ENCODE data around the gene COG3. TPM values are rescaled to one million over a fixed set of nuclear protein-coding genes. Genes with fewer than 3 reads are reported as not detected.
A peak's percentile ranks its signal among the peaks of the same experiment; 100 is the strongest.

The COG3 gene
- total and polyA plus RNA-seq, 2 donors (not counting 3 experiments of a cell fraction or from before 2014, with no cell fraction given) = 18.9 to 27.0 TPM

GRCh38 chr13:45516757-45517156, 52.0 kb downstream of the COG3 start:
- no peaks in the 10 kb centered on the region for H3K27me3 ChIP-seq (ENCODE audit: control insufficient read depth in 2 of 2, insufficient read depth in 2 of 2, low read length in 2 of 2)
- no peak overlapping the region for H3K9ac ChIP-seq (replicated peaks; ENCODE audit: extremely low read depth, insufficient read depth, low read length)
- no peak overlapping the region for H3K27ac ChIP-seq (ENCODE audit: insufficient read depth, low read depth, low read length)
- CTCF ChIA-PET = no interaction called here
- no peak overlapping the region for H3K4me2 ChIP-seq (ENCODE audit: insufficient read depth, low read length)
- intact Hi-C loops (cut with micrococcal nuclease) (no loop called here), dilution Hi-C loops (cut with MboI; ENCODE audit: extremely low pct_ligation_motif_present, low sequenced_read_pairs) (no loop called here)
- POLR2A ChIA-PET = no interaction called here
- peaks cover 10% of the 10 kb centered on the region for H3K4me1 ChIP-seq (ENCODE audit: control insufficient read depth, extremely low read depth, insufficient read depth, low read length)
- peaks cover 13 to 31% of the 10 kb centered on the region in 2 experiments for H3K36me3 ChIP-seq (ENCODE audit: control insufficient read depth in 2 of 2, extremely low read depth in 1 of 2, insufficient read depth in 2 of 2, low read length in 2 of 2)
- H4K20me1 ChIP-seq (replicated peaks; ENCODE audit: control insufficient read depth, extremely low read depth, insufficient read depth, low read length) = no peaks in the 10 kb centered on the region
- no TSS peak for BruUV-seq (replicated peaks)
- no peak overlapping the region for H3K4me3 ChIP-seq (replicated peaks in 1 of 3; ENCODE audit: insufficient read depth in 1 of 3, low read depth in 1 of 3, low read length in 3 of 3)
- no peak overlapping the region for H2AFZ ChIP-seq (ENCODE audit: low read depth, low read length)
- no peak for DNase-seq (ENCODE audit: low read depth, low spot score)
- H3K9me1 ChIP-seq (replicated peaks; ENCODE audit: control insufficient read depth, extremely low read depth, insufficient read depth, low read length) = no peaks in the 10 kb centered on the region
- H3K79me2 ChIP-seq (ENCODE audit: control insufficient read depth, insufficient read depth, low read length) = no peaks in the 10 kb centered on the region
- TF ChIP-seq, protein P1, sequence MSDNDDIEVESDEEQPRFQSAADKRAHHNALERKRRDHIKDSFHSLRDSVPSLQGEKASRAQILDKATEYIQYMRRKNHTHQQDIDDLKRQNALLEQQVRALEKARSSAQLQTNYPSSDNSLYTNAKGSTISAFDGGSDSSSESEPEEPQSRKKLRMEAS (IDR thresholded peaks at IDR 0.05; ENCODE audit: insufficient read depth, insufficient read length) = no peak
- TF ChIP-seq JUN (IDR thresholded peaks at IDR 0.05; ENCODE audit: borderline replicate concordance, insufficient read depth, insufficient read length, low read depth) = no peak
- TF ChIP-seq POLR2A (IDR thresholded peaks at IDR 0.05; ENCODE audit: low read depth, low read length) = no peak
- no peak for TF ChIP-seq FOS (IDR thresholded peaks at IDR 0.05; ENCODE audit: borderline replicate concordance, insufficient read depth, low read length)
- TF ChIP-seq POLR2AphosphoS5 (IDR thresholded peaks at IDR 0.05; ENCODE audit: insufficient read depth, low read depth, low read length) = no peak
- TF ChIP-seq GATA2 (IDR thresholded peaks at IDR 0.05; ENCODE audit: insufficient read depth, insufficient read length, low read depth, low read length) = no peak
- FAIRE-seq = no peak
- no peaks in the 10 kb centered on the region for H3K9me3 ChIP-seq (replicated peaks; ENCODE audit: control insufficient read depth, insufficient read depth, low read length)

DNA sequence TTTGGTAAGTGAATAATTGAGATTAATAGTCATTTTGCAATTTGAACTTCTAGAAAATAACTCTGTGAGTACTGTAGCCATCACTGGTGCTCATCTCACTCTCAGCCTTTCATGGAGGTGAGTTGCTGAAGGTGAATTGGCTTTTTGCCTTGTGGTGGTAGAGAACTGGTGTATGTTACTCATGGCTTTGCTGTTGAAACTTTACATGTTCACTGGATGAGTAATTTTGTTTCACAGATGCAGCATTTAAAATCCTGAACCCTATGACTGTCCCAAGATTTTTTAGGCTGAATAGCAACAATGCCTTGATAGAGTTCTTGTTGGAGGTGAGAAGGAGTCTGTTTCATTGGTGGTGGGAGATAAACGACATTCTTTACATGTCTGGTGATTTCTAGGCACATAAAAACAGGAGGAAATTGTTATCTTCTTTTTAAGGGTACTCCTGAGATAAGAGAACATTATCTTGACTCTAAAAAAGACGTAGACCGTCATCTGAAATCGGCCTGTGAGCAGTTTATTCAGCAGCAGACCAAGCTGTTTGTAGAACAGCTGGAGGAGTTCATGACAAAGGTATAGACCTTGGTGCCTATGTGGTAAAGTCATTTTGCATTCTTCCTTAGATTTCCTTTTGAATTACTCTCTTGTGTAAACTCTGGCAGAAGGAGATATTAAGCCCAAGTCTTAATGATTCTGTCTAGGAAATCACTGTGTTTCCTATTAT, 53.9 kb downstream of the COG3 start:
- Histone ChIP-seq H3K27me3 (ENCODE audit: control insufficient read depth in 2 of 2, insufficient read depth in 2 of 2, low read length in 2 of 2) (no peaks in the 10 kb centered on the region), H3K9me1 (replicated peaks; ENCODE audit: control insufficient read depth, extremely low read depth, insufficient read depth, low read length) (no peaks in the 10 kb centered on the region), H3K79me2 (ENCODE audit: control insufficient read depth, insufficient read depth, low read length) (no peaks in the 10 kb centered on the region), H2AFZ (ENCODE audit: low read depth, low read length) (no peak overlapping the region), H3K36me3 (ENCODE audit: control insufficient read depth in 2 of 2, extremely low read depth in 1 of 2, insufficient read depth in 2 of 2, low read length in 2 of 2) (peaks cover 7 to 31% of the 10 kb centered on the region in 2 experiments), H3K4me1 (ENCODE audit: control insufficient read depth, extremely low read depth, insufficient read depth, low read length) (no peaks in the 10 kb centered on the region), H3K27ac (ENCODE audit: insufficient read depth, low read depth, low read length) (no peak overlapping the region), H4K20me1 (replicated peaks; ENCODE audit: control insufficient read depth, extremely low read depth, insufficient read depth, low read length) (no peaks in the 10 kb centered on the region), H3K9me3 (replicated peaks; ENCODE audit: control insufficient read depth, insufficient read depth, low read length) (no peaks in the 10 kb centered on the region), H3K4me2 (ENCODE audit: insufficient read depth, low read length) (no peak overlapping the region), H3K9ac (replicated peaks; ENCODE audit: extremely low read depth, insufficient read depth, low read length) (no peak overlapping the region), H3K4me3 (replicated peaks in 1 of 3; ENCODE audit: insufficient read depth in 1 of 3, low read depth in 1 of 3, low read length in 3 of 3) (no peak overlapping the region)
- TF ChIP-seq EZH2 (IDR thresholded peaks at IDR 0.05; ENCODE audit: borderline replicate concordance, low read depth, low read length, severe bottlenecking) (no peak), CTCF (IDR thresholded peaks at IDR 0.05; ENCODE audit: extremely low read depth in 1 of 2, insufficient read depth in 1 of 2, low read depth in 1 of 2, low read length in 2 of 2) (no peak), POLR2A (IDR thresholded peaks at IDR 0.05; ENCODE audit: low read depth, low read length) (no peak), MYC (IDR thresholded peaks at IDR 0.05; ENCODE audit: low read depth, low read length) (no peak), POLR2AphosphoS5 (IDR thresholded peaks at IDR 0.05; ENCODE audit: insufficient read depth, low read depth, low read length) (no peak), JUN (IDR thresholded peaks at IDR 0.05; ENCODE audit: borderline replicate concordance, insufficient read depth, insufficient read length, low read depth) (no peak), GATA2 (IDR thresholded peaks at IDR 0.05; ENCODE audit: insufficient read depth, insufficient read length, low read depth, low read length) (no peak), FOS (IDR thresholded peaks at IDR 0.05; ENCODE audit: borderline replicate concordance, insufficient read depth, low read length) (no peak)
- TF ChIP-seq, protein P1 (IDR thresholded peaks at IDR 0.05; ENCODE audit: insufficient read depth, insufficient read length) = no peak
- POLR2A ChIA-PET = interaction anchor here (0.6 kb wide), 1 partner anchor 84 kb away, joined by 4 read pairs; no protein-coding TSS in a partner anchor
- no peak for FAIRE-seq
- intact Hi-C loops (cut with micrococcal nuclease) = no loop called here
- peak; percentile 42 for DNase-seq (ENCODE audit: low read depth, low spot score)
- CTCF ChIA-PET = interaction anchor here (1.0 kb wide), 1 partner anchor 10 kb away, joined by 3 read pairs; no protein-coding TSS in a partner anchor
- no TSS peak for BruUV-seq (replicated peaks)
- dilution Hi-C loops (cut with MboI; ENCODE audit: extremely low pct_ligation_motif_present, low sequenced_read_pairs) = no loop called here
